A204.1 (cell line): Measurements from ENCODE around the gene LAPTM5.

Experiments used
- FAIRE-seq: peaks from 2 replicates; lab custom pipeline; 2012; peaks lifted over from hg19 to GRCh38; lab: Jason Lieb, UNC

Gene LAPTM5

GRCh38 chr1:30714025-30714424 is 43.5 kb downstream of the LAPTM5 start:
- no peak for FAIRE-seq

DNA sequence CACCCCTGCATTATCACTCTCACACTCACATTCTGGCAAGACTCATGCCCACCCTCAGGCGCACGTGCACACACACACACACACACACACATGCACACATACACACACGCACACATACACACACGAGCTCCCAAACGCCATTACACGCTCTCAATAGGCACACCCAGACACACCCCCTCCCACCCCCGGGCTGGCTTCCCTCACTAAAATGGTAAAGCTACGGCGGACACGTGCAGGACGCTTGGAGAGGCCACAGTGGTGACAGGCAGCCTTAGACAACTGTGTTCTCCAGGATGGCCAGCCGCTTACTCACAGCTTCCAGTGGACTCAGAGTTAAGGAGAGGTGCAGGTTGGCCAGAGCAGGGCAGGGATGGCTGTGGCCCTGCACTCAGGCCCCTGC is 44.3 kb downstream of the LAPTM5 start:
- FAIRE-seq = no peak

DNA sequence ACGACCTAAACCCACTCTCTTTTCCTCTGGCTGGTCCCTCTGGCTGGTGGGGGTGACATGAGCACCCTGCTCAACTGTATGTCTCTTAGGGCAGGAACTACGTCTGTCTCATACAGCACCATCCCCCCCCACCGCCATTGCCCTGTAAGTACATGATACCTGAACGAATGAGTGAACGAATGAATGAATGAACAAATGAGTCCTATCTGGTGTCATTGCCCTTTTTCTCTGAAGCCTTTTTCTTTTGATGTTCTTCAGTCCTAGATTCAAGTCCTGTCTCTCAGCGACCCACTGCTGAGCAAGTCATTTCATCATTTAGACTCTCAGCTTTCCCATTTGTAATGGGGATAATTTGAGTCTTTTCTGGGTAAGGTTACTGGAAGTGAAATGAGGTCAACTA is 45.0 kb downstream of the LAPTM5 start:
- no peak for FAIRE-seq

GRCh38 chr1:30710407-30710806 is 47.2 kb downstream of the LAPTM5 start:
- FAIRE-seq = no peak

GRCh38 chr1:30708361-30708728 is 49.2 kb downstream of the LAPTM5 start:
- FAIRE-seq = no peak

- FAIRE-seq = peak; percentile 80
Observed at GRCh38 chr1:30707412-30708360, 49.9 kb downstream of the LAPTM5 start.

DNA sequence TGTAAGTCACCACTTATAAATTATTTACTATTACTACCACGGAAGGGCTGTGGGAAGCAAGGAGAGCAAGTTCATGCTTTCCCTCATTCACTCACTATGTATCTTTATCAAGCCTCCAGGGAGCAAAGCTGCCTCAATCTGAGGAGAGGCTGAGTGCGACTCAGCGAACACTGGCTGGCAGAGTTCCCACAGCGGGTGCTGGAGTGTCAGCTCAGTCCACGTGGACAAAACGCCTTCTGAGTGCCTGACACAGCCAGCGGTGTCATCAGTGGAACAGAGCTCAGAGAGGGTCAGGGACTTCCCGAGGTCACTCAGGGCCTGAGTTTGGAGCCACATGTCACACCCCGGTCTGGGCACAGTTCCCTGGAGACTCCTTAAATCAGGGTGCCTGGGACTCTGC is 51.0 kb downstream of the LAPTM5 start:
- no peak for FAIRE-seq

DNA sequence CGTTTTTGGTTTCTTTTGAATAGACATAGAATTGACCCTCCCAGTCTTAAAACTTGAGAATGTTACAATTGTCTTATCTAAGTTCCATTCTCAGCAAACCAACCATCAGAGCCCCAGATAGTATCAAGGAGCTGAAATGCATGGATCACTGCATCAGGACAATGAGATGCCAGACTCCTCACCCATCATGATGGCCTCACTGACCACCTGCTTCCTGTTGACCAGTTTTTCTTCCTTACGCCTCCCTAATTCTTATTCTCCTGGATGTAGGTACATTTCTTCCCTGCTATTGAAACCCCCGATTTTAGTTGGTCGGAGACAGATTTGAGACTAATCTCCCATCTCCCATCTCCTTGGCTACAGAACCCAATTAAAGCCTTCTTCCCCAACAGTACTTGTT is 51.9 kb downstream of the LAPTM5 start:
- no peak for FAIRE-seq

DNA sequence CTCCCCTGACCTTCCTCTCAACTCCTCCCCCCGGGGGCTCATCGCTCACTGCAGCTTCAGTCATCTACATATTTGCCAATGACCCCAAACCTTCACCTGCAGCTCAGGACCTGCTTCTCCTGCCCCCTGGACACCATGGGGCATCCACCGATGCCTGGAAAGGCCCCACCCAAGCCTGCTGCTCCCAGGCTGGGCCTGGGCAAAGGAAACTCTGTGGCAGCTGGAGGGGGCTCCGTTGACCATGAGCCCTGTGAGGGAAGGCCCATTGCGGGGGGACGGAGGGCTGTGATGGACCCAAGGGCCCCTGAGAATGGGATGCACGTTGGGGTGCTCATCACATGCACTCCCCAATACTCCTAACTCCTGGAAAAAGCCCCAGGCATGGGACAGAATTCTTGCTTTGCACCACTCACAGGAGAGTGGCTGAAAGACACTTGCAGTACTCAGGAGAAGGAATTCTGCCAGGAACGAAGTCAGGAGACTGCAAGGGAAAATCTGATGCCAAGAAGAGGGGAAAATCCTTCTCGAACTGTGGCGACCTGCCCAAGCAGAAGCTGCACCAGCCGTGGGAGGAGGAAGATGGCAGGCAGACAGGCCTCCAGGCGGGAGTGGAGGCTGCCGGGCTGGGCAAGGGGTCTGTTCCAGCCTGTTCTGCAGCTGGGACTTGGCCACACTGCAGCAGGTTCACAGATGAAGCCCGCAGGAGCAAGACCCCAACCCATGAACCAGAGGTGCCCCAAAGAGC is 52.6 kb downstream of the LAPTM5 start:
- no peak for FAIRE-seq

GRCh38 chr1:30704271-30704670 is 53.3 kb downstream of the LAPTM5 start:
- no peak for FAIRE-seq

DNA sequence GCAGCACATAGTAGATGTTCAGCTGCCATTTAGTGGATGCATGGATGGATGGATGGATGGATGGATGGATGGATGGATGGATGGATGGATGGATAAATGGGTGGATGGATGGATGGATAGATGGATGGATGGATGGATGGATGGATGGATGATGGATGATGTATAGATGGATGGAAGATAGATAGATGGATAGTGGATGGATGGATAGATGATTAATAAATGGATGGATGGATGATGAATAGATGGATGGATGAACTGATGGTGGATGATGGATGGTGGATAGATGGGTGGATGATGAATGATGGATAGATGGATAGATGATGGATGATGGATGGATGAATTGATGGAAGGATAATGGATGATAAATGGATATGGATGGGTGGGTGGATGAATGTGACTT is 54.8 kb downstream of the LAPTM5 start:
- no peak for FAIRE-seq

DNA sequence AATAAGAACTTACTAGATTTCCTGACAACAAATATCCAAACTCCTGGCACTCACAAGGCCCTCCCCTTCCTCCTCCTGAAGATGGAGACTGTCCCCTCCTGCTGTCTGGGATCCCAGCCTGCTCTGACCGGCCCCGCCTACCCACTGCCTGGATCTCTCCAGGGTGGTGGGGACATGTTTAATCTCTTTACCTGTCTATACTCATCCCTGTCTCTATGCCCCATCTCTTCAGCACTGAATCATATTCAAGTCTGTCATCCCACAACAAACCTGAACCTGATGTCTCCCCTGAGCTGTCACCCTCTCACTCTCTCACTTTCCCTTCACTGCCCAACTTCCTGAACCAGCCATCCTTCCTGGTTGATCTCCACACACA is 56.3 kb downstream of the LAPTM5 start:
- FAIRE-seq = no peak

DNA sequence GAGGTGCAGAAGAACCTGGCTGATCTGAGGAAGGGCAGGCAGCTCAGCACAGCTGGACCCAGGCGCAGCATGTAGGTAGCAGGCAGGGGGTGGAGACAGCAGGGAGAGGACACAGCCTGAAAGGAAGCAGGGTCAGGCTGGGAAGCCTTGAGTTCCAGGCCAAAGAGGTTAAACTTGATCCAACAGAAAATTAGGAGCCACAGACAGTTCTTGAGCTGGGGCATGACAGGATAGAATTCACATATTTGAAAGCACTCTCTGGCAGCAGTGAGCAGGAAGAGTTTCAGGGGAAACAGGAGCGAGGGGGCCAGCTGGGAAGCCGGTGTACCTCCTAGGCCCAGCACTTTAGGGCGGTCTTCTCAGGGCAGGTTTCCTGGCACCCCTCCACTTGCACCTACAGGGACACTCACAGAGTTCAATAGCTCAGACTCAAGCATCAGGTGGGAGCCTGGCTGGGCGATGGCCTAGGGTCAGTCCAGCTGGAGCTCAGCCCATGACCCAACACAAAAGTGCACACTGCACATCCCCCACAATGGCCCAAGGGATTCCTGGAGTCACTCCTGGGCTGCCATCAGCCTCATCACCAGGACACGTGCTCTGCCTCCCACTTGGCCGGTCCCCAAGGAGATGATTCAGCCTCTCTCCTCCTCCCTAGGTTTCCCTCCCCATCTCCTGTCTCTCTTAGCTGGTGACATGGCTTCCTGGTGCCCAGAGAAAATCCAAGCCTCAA is 56.9 kb downstream of the LAPTM5 start:
- no peak for FAIRE-seq

DNA sequence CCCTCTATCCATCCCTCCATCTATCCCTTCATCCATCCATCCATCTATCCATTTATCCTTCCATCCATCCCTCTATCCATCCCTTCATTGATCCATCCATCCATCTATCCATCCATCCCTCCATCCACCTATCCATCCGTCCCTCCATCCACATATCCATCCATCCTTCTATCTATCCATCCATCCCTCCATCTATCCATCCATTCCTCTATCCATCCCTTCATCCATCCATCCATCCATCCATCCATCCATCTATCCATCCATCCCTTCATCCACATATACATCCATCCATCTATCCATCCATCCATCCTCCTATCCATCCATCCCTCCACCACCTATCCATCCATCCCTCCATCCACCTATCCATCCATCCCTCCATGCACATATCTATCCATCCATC is 57.8 kb downstream of the LAPTM5 start:
- no peak for FAIRE-seq

DNA sequence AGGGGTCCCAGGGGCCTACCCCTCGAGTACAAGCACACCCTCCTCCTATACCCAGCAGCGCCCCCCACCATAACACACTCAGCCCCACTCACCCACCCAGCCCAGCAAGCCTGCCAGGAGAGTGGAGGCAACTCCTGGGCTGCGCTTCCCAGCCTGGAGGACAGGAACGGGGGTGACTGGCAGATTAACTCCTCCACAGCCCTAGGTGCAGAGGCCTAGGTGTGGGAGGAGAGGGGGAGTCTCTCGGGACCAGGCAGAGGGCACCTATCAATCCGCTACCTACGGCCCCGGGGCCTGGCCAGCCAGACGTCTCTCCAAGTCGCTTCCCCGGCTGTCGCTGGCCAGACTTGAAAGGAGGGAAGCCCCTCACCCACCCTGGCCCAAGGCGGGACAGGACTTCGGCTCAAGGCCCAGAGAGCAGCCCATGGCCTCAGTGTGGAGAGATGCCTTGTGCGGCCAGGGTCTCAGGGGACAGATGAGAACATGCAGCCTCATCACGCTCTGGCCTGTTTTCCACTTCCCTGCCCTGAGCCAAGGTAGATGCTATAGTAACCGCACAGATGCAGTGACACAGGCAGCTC is 59.1 kb downstream of the LAPTM5 start:
- FAIRE-seq = no peak

DNA sequence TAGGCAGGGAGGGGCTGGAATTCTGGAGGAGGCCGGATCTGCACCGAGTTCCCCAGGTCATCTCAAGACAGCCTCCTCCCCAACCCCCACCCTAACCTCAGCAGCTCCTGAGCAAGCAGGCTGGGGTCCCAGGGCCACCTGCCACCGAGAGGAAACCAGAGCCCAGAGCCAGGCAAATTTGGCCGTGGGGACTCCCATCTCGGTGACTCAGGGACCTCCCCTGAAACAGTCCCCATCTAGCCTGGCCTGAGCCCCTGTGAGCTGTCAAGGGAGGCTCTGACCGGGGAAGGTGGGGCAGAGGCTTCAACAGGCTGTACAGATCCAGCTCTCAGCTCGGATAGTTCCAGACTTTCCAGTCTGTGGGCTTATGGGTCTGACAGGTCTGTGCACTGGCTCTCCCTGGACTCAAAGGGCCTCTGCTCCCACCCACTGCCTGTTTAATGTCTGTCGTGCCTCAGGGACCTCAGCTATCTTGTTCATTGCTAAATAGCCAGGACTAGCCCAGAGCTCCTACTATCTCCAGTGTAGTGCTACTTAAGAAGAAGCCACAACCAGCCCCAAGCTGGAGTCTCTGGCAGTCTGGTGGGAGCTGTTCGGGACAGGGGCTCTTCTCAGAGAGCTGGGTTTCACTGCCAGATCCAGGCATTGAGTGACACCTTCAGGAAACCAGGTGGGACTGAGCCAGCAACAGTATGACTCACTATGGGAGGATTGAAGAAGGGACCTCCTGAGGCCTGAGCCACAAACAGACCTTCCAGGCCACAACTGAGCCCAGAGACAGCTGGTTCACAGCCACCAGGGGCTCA is 59.8 kb downstream of the LAPTM5 start:
- FAIRE-seq = no peak

GRCh38 chr1:30696831-30697230 is 60.7 kb downstream of the LAPTM5 start:
- FAIRE-seq = no peak

GRCh38 chr1:30695439-30695841 is 62.1 kb downstream of the LAPTM5 start:
- FAIRE-seq = no peak

GRCh38 chr1:30694280-30695175 is 63.0 kb downstream of the LAPTM5 start:
- FAIRE-seq = no peak

DNA sequence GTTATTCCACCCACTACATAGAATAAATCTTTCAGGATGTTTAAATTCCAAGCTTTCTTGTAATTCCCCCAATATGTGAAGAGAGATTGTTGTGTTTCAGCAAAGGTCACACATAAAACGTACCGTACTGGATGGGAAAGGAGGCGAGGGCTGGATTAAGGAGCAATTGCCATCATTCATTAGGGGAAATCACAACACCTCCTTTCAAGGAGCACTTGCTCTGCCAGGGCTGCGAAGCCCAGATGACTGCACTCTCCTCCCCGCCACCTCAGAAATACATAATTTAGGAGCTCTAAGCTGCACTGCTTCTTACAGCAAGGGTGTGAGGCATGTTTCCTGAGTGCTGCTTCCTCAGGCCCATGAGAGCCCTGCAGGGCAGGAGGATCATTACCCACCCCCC is 63.8 kb downstream of the LAPTM5 start:
- no peak for FAIRE-seq

DNA sequence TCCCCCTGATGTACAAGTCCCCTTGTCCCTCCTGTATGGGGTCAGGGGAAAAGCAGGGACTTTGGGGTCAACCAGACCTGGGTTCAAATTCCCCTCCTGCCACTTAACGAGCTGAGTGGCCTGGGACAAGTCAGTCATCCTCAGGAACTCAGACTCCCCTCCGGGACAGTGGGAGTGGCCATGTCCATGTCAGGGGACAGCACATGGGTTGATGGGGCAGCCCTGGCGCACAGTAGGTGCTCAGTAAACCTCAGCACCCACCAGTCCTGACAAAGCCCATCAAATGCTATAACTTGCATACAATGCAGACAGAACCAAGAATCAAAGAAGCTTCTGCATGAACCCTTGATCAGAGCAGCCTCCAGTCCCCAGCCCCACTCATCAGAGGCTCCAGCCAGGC is 64.2 kb downstream of the LAPTM5 start:
- no peak for FAIRE-seq
